Immature natural killer cell (primary cell): Measurements from ENCODE around the gene KDM3B. TPM values are rescaled to one million over a fixed set of nuclear protein-coding genes. Genes with fewer than 3 reads are reported as not detected.

Experiments used
- DNase-seq, 3 donors: peaks; one replicate each; pipeline ENCODE4 v3.0.0; 2022; ENCODE audit warnings: mixed read lengths in 1 of 3
- H3K27ac Mint-ChIP-seq, 6 donors: one replicate each; pipeline ENCODE4 v1.8.0; 2020; ENCODE audit warnings: mixed read lengths in 6 of 6, mild to moderate bottlenecking in 5 of 6, inconsistent platforms in 4 of 6, moderate library complexity in 3 of 6
- H3K27me3 Mint-ChIP-seq, 3 donors: one replicate each; pipeline ENCODE4 v1.8.0; 2020 to 2021; ENCODE audit warnings: low read depth in 3 of 3, mild to moderate bottlenecking in 3 of 3, mixed read lengths in 3 of 3, moderate library complexity in 3 of 3, inconsistent platforms in 1 of 3
- H3K36me3 Mint-ChIP-seq, 3 donors: one replicate each; pipeline ENCODE4 v1.8.0; 2020; ENCODE audit warnings: mixed read lengths in 3 of 3, inconsistent platforms in 2 of 3, mild to moderate bottlenecking in 2 of 3
- H3K4me1 Mint-ChIP-seq, 2 donors: one replicate each; pipeline ENCODE4 v1.8.0; 2020; ENCODE audit warnings: inconsistent platforms in 2 of 2, mild to moderate bottlenecking in 2 of 2, mixed read lengths in 2 of 2, moderate library complexity in 1 of 2
- H3K4me3 Mint-ChIP-seq, 5 donors: one replicate each; pipeline ENCODE4 v1.8.0; 2020; ENCODE audit warnings: mild to moderate bottlenecking in 5 of 5, mixed read lengths in 5 of 5, inconsistent platforms in 3 of 5, moderate library complexity in 3 of 5
- H3K9me3 Mint-ChIP-seq, 6 donors: one replicate each; pipeline ENCODE4 v1.8.0; 2020; ENCODE audit warnings: mild to moderate bottlenecking in 6 of 6, mixed read lengths in 6 of 6, inconsistent platforms in 4 of 6, moderate library complexity in 3 of 6
- polyA plus RNA-seq, 3 donors: library from polyadenylated mRNA; unstranded; fragments of 300-500 nt; fragmentation: Illumina TruSeq; gene quantifications; one replicate each; pipeline ENCODE4 v1.2.3, GENCODE V29; 2021

KDM3B gene
- polyA plus RNA-seq, 3 donors from 2014 or later: 4.0 to 14.5 (median 7.2) TPM

- H3K27me3 Mint-ChIP-seq: peaks cover 14 to 22% (median 17%) of the 10 kb centered on the region in 3 donors
- peaks cover 35 to 44% of the 10 kb centered on the region in 2 donors for H3K4me1 Mint-ChIP-seq
- peak in 1 of 3 donors; percentile 9 for DNase-seq
- H3K9me3 Mint-ChIP-seq: peaks cover 0 to 2% (median 0%) of the 10 kb centered on the region in 6 donors
- peak overlapping the region; percentile 90 to 97 (median 94) for H3K4me3 Mint-ChIP-seq
- peak overlapping the region; percentile 85 to 99 (median 94) for H3K27ac Mint-ChIP-seq
- H3K36me3 Mint-ChIP-seq: peaks cover 0 to 10% (median 7%) of the 10 kb centered on the region in 3 donors
Observed at GRCh38 chr5:138338411-138339090, 13.9 kb upstream of the KDM3B start.

- peaks cover 35 to 44% of the 10 kb centered on the region in 2 donors for H3K4me1 Mint-ChIP-seq
- H3K36me3 Mint-ChIP-seq: peaks cover 0 to 14% (median 12%) of the 10 kb centered on the region in 3 donors
- H3K4me3 Mint-ChIP-seq: peak overlapping the region; percentile 90 to 97 (median 93)
- peaks cover 0 to 2% (median 0%) of the 10 kb centered on the region in 6 donors for H3K9me3 Mint-ChIP-seq
- no peak for DNase-seq
- peaks cover 14 to 22% (median 17%) of the 10 kb centered on the region in 3 donors for H3K27me3 Mint-ChIP-seq
- peak overlapping the region; percentile 85 to 96 (median 90) for H3K27ac Mint-ChIP-seq
Observed at GRCh38 chr5:138339091-138339456, 13.4 kb upstream of the KDM3B start.

- no peak for DNase-seq
- Mint-ChIP-seq H3K27me3 (peaks cover 14 to 23% (median 17%) of the 10 kb centered on the region in 3 donors), H3K4me1 (peaks cover 35 to 44% of the 10 kb centered on the region in 2 donors), H3K4me3 (peak overlapping the region; percentile 90 to 97 (median 93)), H3K36me3 (peaks cover 0 to 16% (median 14%) of the 10 kb centered on the region in 3 donors), H3K9me3 (peaks cover 0 to 2% (median 0%) of the 10 kb centered on the region in 6 donors), H3K27ac (peak overlapping the region; percentile 85 to 96 (median 90))
Observed at GRCh38 chr5:138339464-138339863, 13.0 kb upstream of the KDM3B start.

- Mint-ChIP-seq H3K4me3 (peak overlapping the region; percentile 90 to 97 (median 93)), H3K36me3 (peaks cover 0 to 16% (median 14%) of the 10 kb centered on the region in 3 donors), H3K9me3 (peaks cover 0 to 2% (median 0%) of the 10 kb centered on the region in 6 donors), H3K4me1 (peaks cover 35 to 44% of the 10 kb centered on the region in 2 donors), H3K27me3 (peaks cover 14 to 24% (median 17%) of the 10 kb centered on the region in 3 donors), H3K27ac (peak overlapping the region in 5 of 6 donors; percentile 85 to 96 (median 90))
- no peak for DNase-seq
Observed at GRCh38 chr5:138340008-138340407, 12.5 kb upstream of the KDM3B start.

- no peak for DNase-seq
- Mint-ChIP-seq H3K27ac (no peak overlapping the region), H3K27me3 (peaks cover 0 to 2% (median 0%) of the 10 kb centered on the region in 3 donors), H3K4me1 (peaks cover 12 to 20% of the 10 kb centered on the region in 2 donors), H3K36me3 (peaks cover 0 to 31% (median 19%) of the 10 kb centered on the region in 3 donors), H3K9me3 (no peaks in the 10 kb centered on the region), H3K4me3 (no peak overlapping the region)
Observed at GRCh38 chr5:138344887-138345622, 7.4 kb upstream of the KDM3B start.

- Mint-ChIP-seq H3K4me3 (no peak overlapping the region), H3K4me1 (peaks cover 9 to 18% of the 10 kb centered on the region in 2 donors), H3K27ac (no peak overlapping the region), H3K27me3 (peaks cover 3 to 12% (median 4%) of the 10 kb centered on the region in 3 donors), H3K36me3 (peaks cover 0 to 28% (median 13%) of the 10 kb centered on the region in 3 donors), H3K9me3 (peaks cover 0 to 3% (median 0%) of the 10 kb centered on the region in 6 donors)
- no peak for DNase-seq
Observed at GRCh38 chr5:138346889-138347288, 5.6 kb upstream of the KDM3B start.

- peak overlapping the region in 2 of 5 donors; percentile 8 to 20 for H3K4me3 Mint-ChIP-seq
- peaks cover 10 to 23% (median 15%) of the 10 kb centered on the region in 3 donors for H3K27me3 Mint-ChIP-seq
- H3K9me3 Mint-ChIP-seq: peaks cover 0 to 6% (median 0%) of the 10 kb centered on the region in 6 donors
- peaks cover 30 to 39% of the 10 kb centered on the region in 2 donors for H3K4me1 Mint-ChIP-seq
- DNase-seq: no peak
- H3K36me3 Mint-ChIP-seq: peaks cover 0 to 16% (median 5%) of the 10 kb centered on the region in 3 donors
- H3K27ac Mint-ChIP-seq: peak overlapping the region in 3 of 6 donors; percentile 12 to 72 (median 57)
Observed at GRCh38 chr5:138349852-138350562, 2.5 kb upstream of the KDM3B start.

- peaks cover 0 to 15% (median 5%) of the 10 kb centered on the region in 3 donors for H3K36me3 Mint-ChIP-seq
- H3K27me3 Mint-ChIP-seq: peaks cover 10 to 23% (median 15%) of the 10 kb centered on the region in 3 donors
- H3K4me1 Mint-ChIP-seq: peaks cover 35 to 44% of the 10 kb centered on the region in 2 donors
- no peak for DNase-seq
- peak overlapping the region in 4 of 5 donors; percentile 8 to 40 (median 16) for H3K4me3 Mint-ChIP-seq
- H3K27ac Mint-ChIP-seq: peak overlapping the region in 3 of 6 donors; percentile 12 to 72 (median 57)
- peaks cover 0 to 6% (median 0%) of the 10 kb centered on the region in 6 donors for H3K9me3 Mint-ChIP-seq
Observed at GRCh38 chr5:138350563-138350890, 2.0 kb upstream of the KDM3B start.

GRCh38 chr5:138351056-138351455, 1.4 kb upstream of the KDM3B start:
- DNase-seq: no peak
- Mint-ChIP-seq H3K4me1 (peaks cover 40 to 50% of the 10 kb centered on the region in 2 donors), H3K36me3 (peaks cover 0 to 9% (median under 1%) of the 10 kb centered on the region in 3 donors), H3K4me3 (peak overlapping the region in 3 of 5 donors; percentile 6 to 81 (median 12)), H3K27ac (peak overlapping the region in 2 of 6 donors; percentile 12 to 72), H3K27me3 (peaks cover 10 to 23% (median 15%) of the 10 kb centered on the region in 3 donors), H3K9me3 (peaks cover 0 to 6% (median 0%) of the 10 kb centered on the region in 6 donors)

- Mint-ChIP-seq H3K27ac (peak overlapping the region; percentile 70 to 94 (median 86)), H3K36me3 (peaks cover 0 to 9% (median 0%) of the 10 kb centered on the region in 3 donors), H3K27me3 (peaks cover 10 to 23% (median 15%) of the 10 kb centered on the region in 3 donors), H3K4me1 (peaks cover 42 to 54% of the 10 kb centered on the region in 2 donors), H3K4me3 (peak overlapping the region; percentile 77 to 89 (median 81)), H3K9me3 (peaks cover 0 to 6% (median 0%) of the 10 kb centered on the region in 6 donors)
- no peak for DNase-seq
Observed at GRCh38 chr5:138351517-138351916, 968 bp upstream of the KDM3B start.

- peaks cover 46 to 61% of the 10 kb centered on the region in 2 donors for H3K4me1 Mint-ChIP-seq
Observed at GRCh38 chr5:138352722-138353559, 456 bp downstream of the KDM3B start.

GRCh38 chr5:138353560-138354080, 1.1 kb downstream of the KDM3B start:
- H3K4me3 Mint-ChIP-seq: peak overlapping the region; percentile 90 to 99 (median 93)
- H3K27me3 Mint-ChIP-seq: peaks cover 10 to 23% (median 15%) of the 10 kb centered on the region in 3 donors
- H3K4me1 Mint-ChIP-seq: peaks cover 46 to 61% of the 10 kb centered on the region in 2 donors
- peaks cover 0 to 3% (median 0%) of the 10 kb centered on the region in 3 donors for H3K36me3 Mint-ChIP-seq
- H3K27ac Mint-ChIP-seq: peak overlapping the region; percentile 93 to 99 (median 94)
- no peak for DNase-seq
- H3K9me3 Mint-ChIP-seq: peaks cover 0 to 6% (median 0%) of the 10 kb centered on the region in 6 donors

More at GRCh38 chr5:138352722-138353559, 456 bp downstream of the KDM3B start:
- H3K27me3 Mint-ChIP-seq: peaks cover 10 to 23% (median 15%) of the 10 kb centered on the region in 3 donors
- H3K36me3 Mint-ChIP-seq: peaks cover 0 to 4% (median 0%) of the 10 kb centered on the region in 3 donors
- peak overlapping the region; percentile 93 to 99 (median 94) for H3K27ac Mint-ChIP-seq
- H3K4me3 Mint-ChIP-seq: peak overlapping the region; percentile 90 to 99 (median 93)
- H3K9me3 Mint-ChIP-seq: peaks cover 0 to 6% (median 0%) of the 10 kb centered on the region in 6 donors
- DNase-seq: peak; percentile 76 to 78 (median 78)
